Stimulated activated CD8-positive, alpha-beta memory T cell treated with anti-CD3 and anti-CD28 coated beads, Interleukin-7, amount 100 ng/mL, for 24 hours (primary cell): ENCODE results near the gene PFN1.
"Not testable (repeated sequence)": the region's sequence is repeated elsewhere in the genome, so short reads cannot be mapped to it uniquely, and the experiment has no call there.

Experiments used
- DNase-seq: peaks from one replicate; pipeline ENCODE4 v3.0.0-alpha.2; 2020; ENCODE audit warnings: low read depth

The PFN1 gene

GRCh38 chr17:4945176-4945943, 3.0 kb downstream of the PFN1 start:
- peak; percentile 68 for DNase-seq

GRCh38 chr17:4944554-4945175, 3.7 kb downstream of the PFN1 start:
- no peak for DNase-seq

GRCh38 chr17:4944163-4944553, 4.2 kb downstream of the PFN1 start:
- DNase-seq, result no peak

- DNase-seq, result no peak
Measured at GRCh38 chr17:4942760-4943508, 5.4 kb downstream of the PFN1 start.

GRCh38 chr17:4941319-4941610, 7.1 kb downstream of the PFN1 start:
- no peak for DNase-seq

- DNase-seq, result no peak
Measured at GRCh38 chr17:4940555-4941318, 7.6 kb downstream of the PFN1 start.

- peak; percentile 79 for DNase-seq
Measured at GRCh38 chr17:4939796-4940554, 8.4 kb downstream of the PFN1 start, which contains the start of the genes RNF167 and SLC25A11. Gene RNF167 (plus strand): TSS chr17:4940268. CDS start chr17:4940910, 642 bp downstream. Gene SLC25A11 (minus strand): TSS chr17:4940046. CDS start chr17:4939910, 136 bp downstream.

GRCh38 chr17:4939546-4939795, 8.9 kb downstream of the PFN1 start:
- DNase-seq, result no peak

GRCh38 chr17:4938688-4939545, 9.4 kb downstream of the PFN1 start:
- no peak for DNase-seq

GRCh38 chr17:4938069-4938491, 10.2 kb downstream of the PFN1 start:
- DNase-seq, result no peak

- DNase-seq, result no peak
Measured at GRCh38 chr17:4937553-4937952, 10.8 kb downstream of the PFN1 start.

- no peak for DNase-seq
Measured at GRCh38 chr17:4936436-4936835, 11.9 kb downstream of the PFN1 start.

- no peak for DNase-seq
Measured at GRCh38 chr17:4935650-4936049, 12.7 kb downstream of the PFN1 start.

- DNase-seq, result no peak
Measured at GRCh38 chr17:4934173-4934979, 14.0 kb downstream of the PFN1 start.

- DNase-seq, result no peak
Measured at GRCh38 chr17:4933646-4934045, 14.7 kb downstream of the PFN1 start.

- DNase-seq, result no peak
Measured at GRCh38 chr17:4932756-4933155, 15.6 kb downstream of the PFN1 start.

- DNase-seq, result no peak
Measured at GRCh38 chr17:4931963-4932362, 16.4 kb downstream of the PFN1 start, which contains the start of gene GP1BA. Gene GP1BA (plus strand): TSS chr17:4932277. CDS start chr17:4932605, 328 bp downstream.

GRCh38 chr17:4928881-4929280, 19.4 kb downstream of the PFN1 start:
- no peak for DNase-seq

GRCh38 chr17:4926577-4927335, 21.6 kb downstream of the PFN1 start:
- not testable (repeated sequence) for DNase-seq
